ENCODE results near the gene SLC35B3.

SLC35B3 gene

GRCh38 chr6:8402546-8402945, 32.8 kb downstream of the SLC35B3 start:
- Histone ChIP-seq H3K9ac (ENCODE audit: low read length) (no peak overlapping the region), H3K4me1 (ENCODE audit: control insufficient read depth, insufficient read depth, low read length) (no peaks in the 10 kb centered on the region), H3K4me3 (ENCODE audit: low read length) (no peak overlapping the region), H3K27me3 (ENCODE audit: control insufficient read depth, insufficient read depth, low read length) (no peaks in the 10 kb centered on the region), H3K27ac (ENCODE audit: low read depth, low read length) (no peak overlapping the region), H3K36me3 (ENCODE audit: control insufficient read depth, insufficient read depth, low read length) (no peaks in the 10 kb centered on the region)

DNA sequence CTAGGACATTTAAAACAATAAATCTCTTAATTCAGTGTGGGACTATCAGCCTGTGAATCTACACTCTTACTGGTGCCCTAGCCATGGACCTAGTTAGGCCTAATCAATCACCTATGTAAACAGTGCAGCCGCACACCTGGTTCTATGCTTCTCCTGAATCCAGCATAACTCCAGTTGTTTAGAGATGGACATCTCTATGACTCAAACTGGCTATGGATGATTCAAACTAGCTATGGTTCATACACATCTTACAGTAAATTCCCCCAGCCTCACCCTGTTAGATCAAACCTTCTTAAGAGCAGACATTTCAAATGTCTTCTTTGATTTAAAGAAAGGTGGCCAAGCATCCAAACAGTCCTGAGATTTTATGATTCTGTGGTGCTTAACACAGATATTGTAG, 34.7 kb downstream of the SLC35B3 start:
- no peak overlapping the region for H3K4me3 ChIP-seq (ENCODE audit: low read length)
- no peaks in the 10 kb centered on the region for H3K36me3 ChIP-seq (ENCODE audit: control insufficient read depth, insufficient read depth, low read length)
- H3K27me3 ChIP-seq (ENCODE audit: control insufficient read depth, insufficient read depth, low read length): no peaks in the 10 kb centered on the region
- no peaks in the 10 kb centered on the region for H3K4me1 ChIP-seq (ENCODE audit: control insufficient read depth, insufficient read depth, low read length)
- H3K27ac ChIP-seq (ENCODE audit: low read depth, low read length): no peak overlapping the region
- no peak overlapping the region for H3K9ac ChIP-seq (ENCODE audit: low read length)

DNA sequence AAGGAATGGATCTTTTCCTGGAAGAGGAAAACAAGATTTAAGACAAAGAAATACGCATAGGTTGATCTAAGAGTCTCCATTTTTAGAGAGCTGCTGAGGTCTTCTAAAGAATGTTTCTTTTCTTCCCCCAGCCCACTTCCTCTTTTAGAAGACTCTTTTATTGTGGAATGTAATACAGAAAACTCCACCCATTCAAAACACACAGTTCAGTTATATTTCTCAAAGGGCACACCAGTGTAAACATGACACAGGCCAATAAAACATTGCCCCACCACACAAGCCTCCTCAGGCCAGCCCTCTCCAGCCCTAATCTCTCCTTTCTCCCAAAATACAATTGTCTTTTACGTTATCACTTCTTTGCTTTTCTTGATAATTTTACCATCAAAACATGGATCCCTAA, 42.8 kb downstream of the SLC35B3 start:
- no peak overlapping the region for H3K27ac ChIP-seq (ENCODE audit: low read depth, low read length)
- H3K36me3 ChIP-seq (ENCODE audit: control insufficient read depth, insufficient read depth, low read length): no peaks in the 10 kb centered on the region
- no peak overlapping the region for H3K9ac ChIP-seq (ENCODE audit: low read length)
- no peaks in the 10 kb centered on the region for H3K4me1 ChIP-seq (ENCODE audit: control insufficient read depth, insufficient read depth, low read length)
- no peaks in the 10 kb centered on the region for H3K27me3 ChIP-seq (ENCODE audit: control insufficient read depth, insufficient read depth, low read length)
- H3K4me3 ChIP-seq (ENCODE audit: low read length): no peak overlapping the region

GRCh38 chr6:8391934-8392333, 43.4 kb downstream of the SLC35B3 start:
- Histone ChIP-seq H3K4me1 (ENCODE audit: control insufficient read depth, insufficient read depth, low read length) (no peaks in the 10 kb centered on the region), H3K27ac (ENCODE audit: low read depth, low read length) (no peak overlapping the region), H3K27me3 (ENCODE audit: control insufficient read depth, insufficient read depth, low read length) (no peaks in the 10 kb centered on the region), H3K9ac (ENCODE audit: low read length) (no peak overlapping the region), H3K36me3 (ENCODE audit: control insufficient read depth, insufficient read depth, low read length) (no peaks in the 10 kb centered on the region), H3K4me3 (ENCODE audit: low read length) (no peak overlapping the region)

GRCh38 chr6:8389036-8389818, 46.1 kb downstream of the SLC35B3 start:
- Histone ChIP-seq H3K4me3 (ENCODE audit: low read length) (no peak overlapping the region), H3K27me3 (ENCODE audit: control insufficient read depth, insufficient read depth, low read length) (no peaks in the 10 kb centered on the region), H3K4me1 (ENCODE audit: control insufficient read depth, insufficient read depth, low read length) (no peaks in the 10 kb centered on the region), H3K27ac (ENCODE audit: low read depth, low read length) (no peak overlapping the region), H3K36me3 (ENCODE audit: control insufficient read depth, insufficient read depth, low read length) (no peaks in the 10 kb centered on the region), H3K9ac (ENCODE audit: low read length) (no peak overlapping the region)

DNA sequence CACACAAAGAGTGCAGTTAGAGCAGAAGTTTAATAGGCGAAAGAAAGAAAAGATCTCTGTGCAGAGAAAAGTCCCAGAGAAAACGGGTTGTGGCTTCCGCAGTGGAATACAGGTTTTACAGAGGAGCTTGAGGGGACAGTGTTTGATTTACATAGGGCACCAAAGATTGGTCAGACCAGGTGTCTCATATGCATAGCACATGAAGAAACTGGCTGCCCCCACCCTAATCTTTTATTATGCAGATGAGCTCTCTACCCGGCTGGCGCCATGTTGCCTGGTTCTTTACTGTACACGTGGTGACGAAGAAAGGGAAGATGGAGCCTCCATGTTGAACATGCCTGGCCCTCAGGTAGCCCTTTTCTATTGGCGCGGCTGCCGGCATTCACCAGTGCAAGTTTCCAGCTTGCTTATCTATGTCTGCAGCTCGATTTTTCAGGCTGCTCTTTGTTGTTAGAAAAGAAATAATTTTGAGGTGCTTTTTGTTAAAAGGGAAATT, 47.4 kb downstream of the SLC35B3 start:
- Histone ChIP-seq H3K27me3 (ENCODE audit: control insufficient read depth, insufficient read depth, low read length) (no peaks in the 10 kb centered on the region), H3K4me3 (ENCODE audit: low read length) (no peak overlapping the region), H3K4me1 (ENCODE audit: control insufficient read depth, insufficient read depth, low read length) (no peaks in the 10 kb centered on the region), H3K9ac (ENCODE audit: low read length) (no peak overlapping the region), H3K27ac (ENCODE audit: low read depth, low read length) (no peak overlapping the region), H3K36me3 (ENCODE audit: control insufficient read depth, insufficient read depth, low read length) (no peaks in the 10 kb centered on the region)

GRCh38 chr6:8383584-8383983, 51.8 kb downstream of the SLC35B3 start:
- H3K27ac ChIP-seq (ENCODE audit: low read depth, low read length): no peak overlapping the region
- no peak overlapping the region for H3K9ac ChIP-seq (ENCODE audit: low read length)
- H3K4me3 ChIP-seq (ENCODE audit: low read length): no peak overlapping the region
- H3K4me1 ChIP-seq (ENCODE audit: control insufficient read depth, insufficient read depth, low read length): no peaks in the 10 kb centered on the region
- no peaks in the 10 kb centered on the region for H3K36me3 ChIP-seq (ENCODE audit: control insufficient read depth, insufficient read depth, low read length)
- no peaks in the 10 kb centered on the region for H3K27me3 ChIP-seq (ENCODE audit: control insufficient read depth, insufficient read depth, low read length)

- Histone ChIP-seq H3K36me3 (ENCODE audit: control insufficient read depth, insufficient read depth, low read length) (no peaks in the 10 kb centered on the region), H3K4me1 (ENCODE audit: control insufficient read depth, insufficient read depth, low read length) (no peaks in the 10 kb centered on the region), H3K4me3 (ENCODE audit: low read length) (no peak overlapping the region), H3K27me3 (ENCODE audit: control insufficient read depth, insufficient read depth, low read length) (no peaks in the 10 kb centered on the region), H3K27ac (ENCODE audit: low read depth, low read length) (no peak overlapping the region), H3K9ac (ENCODE audit: low read length) (no peak overlapping the region)
Measured at GRCh38 chr6:8382434-8382833, 52.9 kb downstream of the SLC35B3 start.

DNA sequence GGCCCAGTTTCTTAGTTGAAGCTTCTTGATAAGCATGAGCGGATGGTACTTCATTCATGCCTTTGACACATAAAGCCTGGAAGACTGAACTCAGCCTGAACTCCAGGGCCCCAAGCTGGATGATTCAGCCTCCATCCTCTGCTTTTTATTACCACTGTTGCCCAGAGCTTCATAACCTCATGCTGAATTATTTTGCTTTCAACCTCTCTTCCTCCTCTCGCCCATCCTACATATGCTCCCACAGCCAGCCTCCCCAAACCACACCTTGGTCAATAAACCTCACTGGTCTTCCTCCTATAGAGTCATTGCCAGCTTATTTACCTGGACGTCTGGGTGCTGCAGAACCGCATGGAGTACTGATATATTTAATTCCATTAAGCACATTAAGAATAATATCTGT, 59.4 kb downstream of the SLC35B3 start:
- H3K27me3 ChIP-seq (ENCODE audit: control insufficient read depth, insufficient read depth, low read length): no peaks in the 10 kb centered on the region
- H3K4me3 ChIP-seq (ENCODE audit: low read length): no peak overlapping the region
- H3K9ac ChIP-seq (ENCODE audit: low read length): no peak overlapping the region
- H3K27ac ChIP-seq (ENCODE audit: low read depth, low read length): no peak overlapping the region
- H3K36me3 ChIP-seq (ENCODE audit: control insufficient read depth, insufficient read depth, low read length): no peaks in the 10 kb centered on the region
- no peaks in the 10 kb centered on the region for H3K4me1 ChIP-seq (ENCODE audit: control insufficient read depth, insufficient read depth, low read length)

Measured in rectal smooth muscle tissue (tissue), 1 donor.